ENCODE measurements around the gene KCNJ10.

Gene KCNJ10

GRCh38 chr1:159993911-159994310, 76.0 kb downstream of the KCNJ10 start:
- in situ Hi-C loops (cut with MboI; ENCODE audit: low sequenced_read_pairs) = no loop called here

GRCh38 chr1:159992161-159992560, 77.8 kb downstream of the KCNJ10 start:
- in situ Hi-C loops (cut with MboI; ENCODE audit: low sequenced_read_pairs) = no loop called here

- in situ Hi-C loops (cut with MboI; ENCODE audit: low sequenced_read_pairs) = no loop called here
These were observed 78.4 kb downstream of the KCNJ10 start for GRCh38 chr1:159991513-159991912.

GRCh38 chr1:159990005-159990404, 80.0 kb downstream of the KCNJ10 start:
- in situ Hi-C loops (cut with MboI; ENCODE audit: low sequenced_read_pairs) = no loop called here

- in situ Hi-C loops (cut with MboI; ENCODE audit: low sequenced_read_pairs) = no loop called here
These were observed 80.4 kb downstream of the KCNJ10 start for GRCh38 chr1:159989581-159989980.

- in situ Hi-C loops (cut with MboI; ENCODE audit: low sequenced_read_pairs) = no loop called here
These were observed 82.0 kb downstream of the KCNJ10 start for GRCh38 chr1:159988006-159988405.

- in situ Hi-C loops (cut with MboI; ENCODE audit: low sequenced_read_pairs) = no loop called here
These were observed 82.8 kb downstream of the KCNJ10 start for GRCh38 chr1:159987186-159987585.

GRCh38 chr1:159986531-159986930, 83.4 kb downstream of the KCNJ10 start:
- in situ Hi-C loops (cut with MboI; ENCODE audit: low sequenced_read_pairs) = no loop called here

GRCh38 chr1:159986093-159986492, 83.9 kb downstream of the KCNJ10 start:
- in situ Hi-C loops (cut with MboI; ENCODE audit: low sequenced_read_pairs) = no loop called here

- in situ Hi-C loops (cut with MboI; ENCODE audit: low sequenced_read_pairs) = no loop called here
These were observed 84.5 kb downstream of the KCNJ10 start for GRCh38 chr1:159985473-159985872.

GRCh38 chr1:159983681-159984080, 86.3 kb downstream of the KCNJ10 start:
- in situ Hi-C loops (cut with MboI; ENCODE audit: low sequenced_read_pairs) = no loop called here

- in situ Hi-C loops (cut with MboI; ENCODE audit: low sequenced_read_pairs) = no loop called here
These were observed 87.7 kb downstream of the KCNJ10 start for GRCh38 chr1:159982280-159982679.

- in situ Hi-C loops (cut with MboI; ENCODE audit: low sequenced_read_pairs) = no loop called here
These were observed 88.5 kb downstream of the KCNJ10 start for GRCh38 chr1:159981351-159982055.

- in situ Hi-C loops (cut with MboI; ENCODE audit: low sequenced_read_pairs) = no loop called here
These were observed 89.2 kb downstream of the KCNJ10 start for GRCh38 chr1:159980786-159981185.

- in situ Hi-C loops (cut with MboI; ENCODE audit: low sequenced_read_pairs) = no loop called here
These were observed 89.9 kb downstream of the KCNJ10 start for GRCh38 chr1:159980076-159980475.

- in situ Hi-C loops (cut with MboI; ENCODE audit: low sequenced_read_pairs) = no loop called here
These were observed 90.7 kb downstream of the KCNJ10 start for GRCh38 chr1:159979257-159979656.

- in situ Hi-C loops (cut with MboI; ENCODE audit: low sequenced_read_pairs) = no loop called here
These were observed 91.9 kb downstream of the KCNJ10 start for GRCh38 chr1:159978107-159978398.

GRCh38 chr1:159977364-159978106, 92.4 kb downstream of the KCNJ10 start:
- in situ Hi-C loops (cut with MboI; ENCODE audit: low sequenced_read_pairs) = no loop called here

GRCh38 chr1:159974350-159974965, 95.5 kb downstream of the KCNJ10 start:
- in situ Hi-C loops (cut with MboI; ENCODE audit: low sequenced_read_pairs) = no loop called here

- in situ Hi-C loops (cut with MboI; ENCODE audit: low sequenced_read_pairs) = no loop called here
These were observed 96.5 kb downstream of the KCNJ10 start for GRCh38 chr1:159973350-159973940.

GRCh38 chr1:159972443-159973205, 97.3 kb downstream of the KCNJ10 start:
- in situ Hi-C loops (cut with MboI; ENCODE audit: low sequenced_read_pairs) = no loop called here
